HepG2 (cell line): ENCODE measurements around the gene ROCK1. TPM values are rescaled to one million over a fixed set of nuclear protein-coding genes. Genes with fewer than 3 reads are reported as not detected.

Experiments used
- ATAC-seq: fragments of 200-7000 bp; cut with Tn5 transposase; 3 replicates; pipeline ENCODE4 v1.9.1; 2020; ENCODE audit warnings: mild to moderate bottlenecking, moderate library complexity
- BruUV-seq: library from RNA; stranded (reverse); fragments of 400-500 nt; replicated peaks from 2 replicates; lab custom pipeline; 2021; lab: Mats Ljungman, UMichigan
- CTCF ChIA-PET: fragments of 300-600 bp; formaldehyde crosslinking; extraction: SDS; loops from one replicate; lab custom pipeline; 2021; ENCODE audit warnings: low total read pairs, inconsistent platforms, low intra/inter-chr PET ratio; lab: Yijun Ruan, JAX
- POLR2A ChIA-PET: fragments of 350-600 bp; sonication (Branson Sonifier 250); formaldehyde crosslinking; loops from one replicate; lab custom pipeline; 2020; ENCODE audit warnings: antibody characterized with exemption, inconsistent platforms; lab: Yijun Ruan, JAX
- DNase-seq: peaks from one replicate; pipeline ENCODE4 v3.0.0-alpha.2; 2015; ENCODE audit warnings: low spot score
- FAIRE-seq: peaks from 3 replicates; lab custom pipeline; 2011; peaks lifted over from hg19 to GRCh38; lab: Jason Lieb, UNC
- H2AFZ ChIP-seq: one replicate; pipeline ENCODE4 v1.6.1; 2011; ENCODE audit warnings: low read length, inconsistent platforms
- H3K27ac ChIP-seq: fragments of 300-600 bp; 3 replicates; pipeline ENCODE4 v1.8.0; 2011; ENCODE audit warnings: mixed run types, mild to moderate bottlenecking, mixed read lengths, low read length, inconsistent platforms; ENCODE audit not compliant: insufficient read depth; ENCODE audit errors: extremely low read length
- H3K27me3 ChIP-seq, 2 experiments: fragments of 200-600 bp in 1 of 2; 2 replicates in 1 of 2; 3 replicates in 1 of 2; pipeline versions ENCODE4 v1.6.0 to v1.8.0; 2011; ENCODE audit warnings: low read length in 2 of 2, mild to moderate bottlenecking in 2 of 2, moderate library complexity in 2 of 2, inconsistent platforms in 1 of 2; ENCODE audit not compliant: insufficient read depth in 2 of 2, control insufficient read depth in 1 of 2
- H3K36me3 ChIP-seq, 2 experiments: fragments of 200-600 bp in 1 of 2; replicated peaks in 1 of 2; 2 replicates in 1 of 2; 3 replicates in 1 of 2; pipeline versions ENCODE4 v1.5.1 to v1.8.0; 2011; ENCODE audit warnings: low read length in 2 of 2, inconsistent platforms in 1 of 2; ENCODE audit not compliant: insufficient read depth in 2 of 2, control insufficient read depth in 1 of 2
- H3K4me1 ChIP-seq: 2 replicates; pipeline ENCODE4 v1.5.1; 2012; ENCODE audit warnings: low read length, inconsistent platforms; ENCODE audit not compliant: insufficient read depth
- H3K4me2 ChIP-seq: 2 replicates; pipeline ENCODE4 v1.6.0; 2011; ENCODE audit warnings: low read depth, low read length, inconsistent platforms
- H3K4me3 ChIP-seq, 3 experiments: fragments of 200-600 bp in 1 of 3; sonication (generic), shearing (Covaris generic) in 1 of 3; replicated peaks in 1 of 3; 2 replicates each; pipeline ENCODE4 v1.5.1; 2011 to 2016; ENCODE audit warnings: low read length in 3 of 3, inconsistent platforms in 2 of 3, low read depth in 2 of 3, mild to moderate bottlenecking in 2 of 3, control low read depth in 1 of 3, mixed read lengths in 1 of 3; ENCODE audit not compliant: insufficient read depth in 1 of 3
- H3K79me2 ChIP-seq: one replicate; pipeline ENCODE4 v1.6.1; 2011; ENCODE audit warnings: low read length, inconsistent platforms; ENCODE audit not compliant: insufficient read depth
- H3K9ac ChIP-seq: 2 replicates; pipeline ENCODE4 v1.6.0; 2011; ENCODE audit warnings: mild to moderate bottlenecking, low read depth, low read length, inconsistent platforms; ENCODE audit not compliant: insufficient read depth
- H3K9me3 ChIP-seq: 2 replicates; pipeline ENCODE4 v1.5.1; 2012; ENCODE audit warnings: mild to moderate bottlenecking, low read length
- H4K20me1 ChIP-seq: 2 replicates; pipeline ENCODE4 v1.6.0; 2011; ENCODE audit warnings: inconsistent platforms, mild to moderate bottlenecking, low read length, moderate library complexity; ENCODE audit not compliant: insufficient read depth
- CBFB ChIP-seq: sonication (generic); formaldehyde crosslinking; IDR thresholded peaks from 2 replicates; pipeline ENCODE4 v1.4.0; 2020; ENCODE audit warnings: missing genetic modification reagents
- NR1H2 ChIP-seq: sonication (generic); formaldehyde crosslinking; IDR thresholded peaks from 2 replicates; pipeline ENCODE4 v1.8.1; 2022; ENCODE audit warnings: low read depth, missing genetic modification reagents, borderline replicate concordance
- PRDM4 ChIP-seq: sonication (generic); formaldehyde crosslinking; IDR thresholded peaks from 2 replicates; pipeline ENCODE4 v1.9.0; 2021; ENCODE audit warnings: missing genetic modification reagents, borderline replicate concordance
- WGBS: methylation state at CpG from one replicate; pipeline ENCODE4 v1.1.6; 2017; ENCODE audit warnings: low lambda C conversion rate; 5-methylcytosine and 5-hydroxymethylcytosine counted together
- in situ Hi-C: cut with HindIII; loops from 2 replicates; pipeline ENCODE4 v1.10.0; 2017; ENCODE audit warnings: low pct_unique_long_range_greater_than_20kb; ENCODE audit not compliant: extremely low pct_ligation_motif_present
- intact Hi-C: fragments of 100-400 bp; cut with micrococcal nuclease; formaldehyde crosslinking; loops from one replicate; pipeline ENCODE4 v1.10.0; 2022; ENCODE audit not compliant: unreplicated experiment
- polyA plus RNA-seq, 8 experiments: library from polyadenylated mRNA; depleted of rRNA in 3 of 8; stranded (reverse) in 7 of 8; unstranded in 1 of 8; fragments of >200 nt; fragmentation: Illumina TruSeq in 4 of 8; extraction: Trizol in 4 of 8; gene quantifications; 2 replicates each; pipeline versions ENCODE4 v1.2.1 to v1.2.3, GENCODE V29; 2011 to 2016; ENCODE audit warnings: low read depth in 4 of 8, missing spikeins in 1 of 8, mixed read lengths in 1 of 8; ENCODE audit not compliant: insufficient read depth in 1 of 8
- total RNA-seq, 5 experiments: library from RNA; depleted of rRNA; stranded (reverse); fragments of >200 nt; fragmentation: Illumina TruSeq; extraction: Trizol; gene quantifications; 2 replicates each; pipeline ENCODE4 v1.2.3, GENCODE V29; 2016; ENCODE audit warnings: low read depth in 1 of 5

ROCK1 gene
- total and polyA plus RNA-seq, 2 of the 13 experiments (the other 11 are each of a cell fraction or from before 2014, with no cell fraction given) = 10.5 to 27.2 TPM

GRCh38 chr18:21117409-21118131 lies 6.0 kb upstream of the ROCK1 start:
- FAIRE-seq (no peak), DNase-seq (no peak), ATAC-seq (no peak)
- H3K4me2 ChIP-seq = no peak overlapping the region
- H3K4me3 ChIP-seq = no peak overlapping the region
- WGBS = 18% methylated on average over 5 of the region's 5 CpGs
- peaks cover 9% of the 10 kb centered on the region for H3K4me1 ChIP-seq
- no peaks in the 10 kb centered on the region for H3K9me3 ChIP-seq
- no TSS peak for BruUV-seq
- no peak overlapping the region for H3K9ac ChIP-seq
- no peaks in the 10 kb centered on the region for H4K20me1 ChIP-seq
- ChIA-PET POLR2A (no interaction called here), CTCF (no interaction called here)
- in situ Hi-C loops (no loop called here), intact Hi-C loops (no loop called here)
- TF ChIP-seq CBFB (CRISPR knock-in tag) = no peak
- no peak for TF ChIP-seq NR1H2
- TF ChIP-seq PRDM4 (CRISPR knock-in tag) = no peak
- no peak overlapping the region for H3K27ac ChIP-seq
- no peak overlapping the region for H2AFZ ChIP-seq
- peaks cover 0 to 1% of the 10 kb centered on the region in 2 experiments; a peak in 2 of 5 replicates for H3K27me3 ChIP-seq
- H3K36me3 ChIP-seq = no peaks in the 10 kb centered on the region
- H3K79me2 ChIP-seq = no peaks in the 10 kb centered on the region
